Heart left ventricle (tissue), 16 donors: Measurements from ENCODE around the gene SPECC1L. TPM values are rescaled to one million over a fixed set of nuclear protein-coding genes. Genes with fewer than 3 reads are reported as not detected.

Source experiments
- ATAC-seq, 4 donors: fragments of 200-7000 bp; cut with Tn5 transposase; one replicate each; pipeline ENCODE4 v1.9.1; 2020 to 2022; ENCODE audit warnings: moderate library complexity in 4 of 4, mild to moderate bottlenecking in 3 of 4, moderate number of reproducible peaks in 1 of 4
- DNase-seq, 5 donors: peaks; one replicate each; pipeline ENCODE4 v3.0.0-alpha.2; 2020
- H3K27ac ChIP-seq, 12 donors: fragments of 200-600 bp; sonication (generic) in 4 of 12; one replicate each; pipeline versions ENCODE4 v1.5.0 to v1.8.0; 2016 to 2022; ENCODE audit warnings: mild to moderate bottlenecking in 2 of 12
- H3K27me3 ChIP-seq, 9 donors: fragments of 200-600 bp; sonication (generic) in 2 of 9; one replicate each; pipeline versions ENCODE4 v1.5.1 to v1.8.0; 2016 to 2022; ENCODE audit warnings: mild to moderate bottlenecking in 3 of 9
- H3K36me3 ChIP-seq, 9 donors: fragments of 200-600 bp; sonication (generic) in 2 of 9; one replicate each; pipeline versions ENCODE4 v1.5.0 to v1.8.0; 2018 to 2022; ENCODE audit warnings: mild to moderate bottlenecking in 2 of 9
- H3K4me1 ChIP-seq, 12 donors: fragments of 200-600 bp; sonication (generic) in 4 of 12; one replicate each; pipeline versions ENCODE4 v1.5.0 to v1.8.0; 2016 to 2022; ENCODE audit warnings: mild to moderate bottlenecking in 3 of 12
- H3K4me3 ChIP-seq, 12 donors: fragments of 200-600 bp; sonication (generic) in 4 of 12; one replicate each; pipeline versions ENCODE4 v1.5.0 to v1.8.0; 2017 to 2022; ENCODE audit warnings: mild to moderate bottlenecking in 9 of 12, moderate library complexity in 4 of 12
- H3K9me3 ChIP-seq, 12 donors: fragments of 200-600 bp; sonication (generic) in 4 of 12; one replicate each; pipeline versions ENCODE4 v1.5.0 to v1.8.0; 2016 to 2022; ENCODE audit warnings: mild to moderate bottlenecking in 1 of 12
- POLR2A ChIP-seq, 2 donors: fragments of 450-650 bp; IDR thresholded peaks; one replicate each; pipeline ENCODE4 v1.6.1; 2017; ENCODE audit warnings: antibody characterized with exemption in 2 of 2, mild to moderate bottlenecking in 2 of 2, moderate library complexity in 2 of 2
- WGBS, 4 donors: extraction: QIAGEN DNeasy Blood & Tissue Kit in 2 of 4; methylation state at CpG; one replicate each; pipeline versions ENCODE4 v1.1.5 to v1.1.7; 2013 to 2018; 5-methylcytosine and 5-hydroxymethylcytosine counted together
- intact Hi-C, 10 donors: fragments of 100-400 bp; cut with DNase I; formaldehyde crosslinking; loops; one replicate each; pipeline versions ENCODE4 v1.11.1 to v1.14.2; 2022
- polyA plus RNA-seq, 2 donors: library from polyadenylated mRNA; stranded (reverse); fragments of 200-250 nt; gene quantifications; one replicate each; pipeline ENCODE4 v1.2.3, GENCODE V29; 2013
- total RNA-seq, 9 donors: library from RNA; depleted of rRNA in 2 of 9; stranded (reverse); fragments of >200 nt in 2 of 9; fragmentation: NEBNext Ultra II Directional in 3 of 9; extraction: Animal tissue kit (Norgen Biotek cat#: 25700) in 3 of 9; gene quantifications; one replicate each; pipeline versions ENCODE4 v1.1.0 to v1.2.4, GENCODE V29; 2016 to 2023
- TF ChIP-seq, protein P1 (sequence below), 12 donors: fragments of 200-600 bp; sonication (generic) in 4 of 12; IDR thresholded peaks; one replicate each; pipeline versions ENCODE4 v1.5.0 to v1.8.0; 2018 to 2022; ENCODE audit warnings: antibody characterized with exemption in 12 of 12, mild to moderate bottlenecking in 5 of 12
- donor health status: ischemic (EF 13 %, LVEDD 7.1; RV severe dilation, severe dysfunction).
- donor health status: healthy with polysubstance abuse.
- donor health status: DM: no; HTN: yes; CAD: no.
- donor health status: DM: no; HTN: no; CAD: no.
- donor health status: ischemic (EF 25% LVEDD 6.9; RV normal size, moderate dysfunction).
- donor health status: ischemic (EF 25% LVEDD 5.7; RV mildly dilated, moderate dysfunction).
- donor health status: healthy.
- donor health status: DM: yes; HTN: yes; CAD: no.
- donor health status: ischemic (EF 35%, LVEDD 5.7; RV mildly dilated, moderate dysfunction).
- donor health status: nonischemic (EF 11% LVEDD 7.7; RV severe dilation, severe dysfunction).
- donor health status: DM: yes; HTN: yes; CAD: no.
- donor health status: PGD.
- donor health status: ischemic (EF 29% LVEDD 5.4; RV normal size, mild dysfunction).
- donor health status: nonischemic (EF 23%, LVEDD 6.1; RV moderate dilation, normal function).

The SPECC1L gene
- total and polyA plus RNA-seq, 11 donors, result 9.8 to 65.3 (median 38.9) TPM

DNA sequence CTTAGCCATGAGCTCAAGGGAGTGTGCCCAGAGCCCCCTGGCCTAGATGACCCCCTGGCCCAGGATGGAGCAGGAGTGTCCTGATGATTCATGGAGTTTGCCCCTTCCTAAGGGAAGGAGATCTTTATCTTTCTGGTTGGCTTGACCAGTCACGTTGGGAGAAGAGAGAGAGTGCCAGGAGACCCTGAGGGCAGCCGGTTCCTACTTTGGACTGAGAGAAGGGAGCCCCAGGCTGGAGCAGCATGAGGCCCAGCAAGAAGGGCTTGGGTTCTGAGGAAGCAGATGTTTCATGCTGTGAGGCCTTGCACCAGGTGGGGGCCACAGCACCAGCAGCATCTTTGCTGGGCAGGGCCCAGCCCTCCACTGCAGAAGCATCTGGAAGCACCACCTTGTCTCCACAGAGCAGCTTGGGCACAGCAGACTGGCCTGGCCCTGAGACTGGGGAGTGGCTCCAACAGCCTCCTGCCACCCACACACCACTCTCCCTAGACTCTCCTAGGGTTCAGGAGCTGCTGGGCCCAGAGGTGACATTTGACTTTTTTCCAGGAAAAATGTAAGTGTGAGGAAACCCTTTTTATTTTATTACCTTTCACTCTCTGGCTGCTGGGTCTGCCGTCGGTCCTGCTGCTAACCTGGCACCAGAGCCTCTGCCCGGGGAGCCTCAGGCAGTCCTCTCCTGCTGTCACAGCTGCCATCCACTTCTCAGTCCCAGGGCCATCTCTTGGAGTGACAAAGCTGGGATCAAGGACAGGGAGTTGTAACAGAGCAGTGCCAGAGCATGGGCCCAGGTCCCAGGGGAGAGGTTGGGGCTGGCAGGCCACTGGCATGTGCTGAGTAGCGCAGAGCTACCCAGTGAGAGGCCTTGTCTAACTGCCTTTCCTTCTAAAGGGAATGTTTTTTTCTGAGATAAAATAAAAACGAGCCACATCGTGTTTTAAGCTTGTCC, 171.0 kb downstream of the SPECC1L start:
- intact Hi-C loops, result no loop called here
- H3K9me3 ChIP-seq, result no peaks in the 10 kb centered on the region
- peak in 1 of 5 donors; percentile 49 for DNase-seq
- H3K27me3 ChIP-seq, result no peaks in the 10 kb centered on the region
- peaks cover 0 to 39% (median 7%) of the 10 kb centered on the region in 9 donors for H3K36me3 ChIP-seq
- H3K27ac ChIP-seq, result peak overlapping the region in 8 of 12 donors; percentile 3 to 59 (median 20)
- ATAC-seq, result peak; percentile 64 to 87 (median 81)
- H3K4me3 ChIP-seq, result no peak overlapping the region
- H3K4me1 ChIP-seq, result peaks cover 0 to 54% (median 16%) of the 10 kb centered on the region in 12 donors
- TF ChIP-seq, protein P1, sequence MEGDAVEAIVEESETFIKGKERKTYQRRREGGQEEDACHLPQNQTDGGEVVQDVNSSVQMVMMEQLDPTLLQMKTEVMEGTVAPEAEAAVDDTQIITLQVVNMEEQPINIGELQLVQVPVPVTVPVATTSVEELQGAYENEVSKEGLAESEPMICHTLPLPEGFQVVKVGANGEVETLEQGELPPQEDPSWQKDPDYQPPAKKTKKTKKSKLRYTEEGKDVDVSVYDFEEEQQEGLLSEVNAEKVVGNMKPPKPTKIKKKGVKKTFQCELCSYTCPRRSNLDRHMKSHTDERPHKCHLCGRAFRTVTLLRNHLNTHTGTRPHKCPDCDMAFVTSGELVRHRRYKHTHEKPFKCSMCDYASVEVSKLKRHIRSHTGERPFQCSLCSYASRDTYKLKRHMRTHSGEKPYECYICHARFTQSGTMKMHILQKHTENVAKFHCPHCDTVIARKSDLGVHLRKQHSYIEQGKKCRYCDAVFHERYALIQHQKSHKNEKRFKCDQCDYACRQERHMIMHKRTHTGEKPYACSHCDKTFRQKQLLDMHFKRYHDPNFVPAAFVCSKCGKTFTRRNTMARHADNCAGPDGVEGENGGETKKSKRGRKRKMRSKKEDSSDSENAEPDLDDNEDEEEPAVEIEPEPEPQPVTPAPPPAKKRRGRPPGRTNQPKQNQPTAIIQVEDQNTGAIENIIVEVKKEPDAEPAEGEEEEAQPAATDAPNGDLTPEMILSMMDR (IDR thresholded peaks at IDR 0.05), result no peak
- TF ChIP-seq POLR2A (IDR thresholded peaks at IDR 0.05), result no peak
- WGBS, 4 donors, result 62 to 82% (median 68%) methylated on average over 8 of the region's 8 CpGs

DNA sequence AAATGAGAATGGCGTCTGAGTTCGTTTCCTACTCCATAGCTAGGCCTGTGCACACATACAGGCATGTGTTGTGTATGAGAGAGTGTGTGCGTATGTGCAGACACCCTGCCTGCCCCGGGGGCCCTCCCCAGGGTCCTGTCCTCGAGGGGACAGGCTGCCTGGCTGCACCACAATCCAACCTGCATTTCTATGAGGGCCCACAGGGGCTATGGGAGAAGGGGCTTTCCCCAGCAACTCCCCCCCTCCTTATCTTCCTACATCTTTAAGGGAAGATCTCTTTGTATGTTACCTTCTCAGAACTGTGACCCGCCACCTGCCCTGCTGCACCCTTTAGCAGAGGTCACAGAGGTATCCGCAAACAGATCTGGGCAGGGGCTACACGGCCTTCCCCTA, 171.7 kb downstream of the SPECC1L start:
- intact Hi-C loops, result no loop called here
- no peak overlapping the region for H3K4me3 ChIP-seq

DNA sequence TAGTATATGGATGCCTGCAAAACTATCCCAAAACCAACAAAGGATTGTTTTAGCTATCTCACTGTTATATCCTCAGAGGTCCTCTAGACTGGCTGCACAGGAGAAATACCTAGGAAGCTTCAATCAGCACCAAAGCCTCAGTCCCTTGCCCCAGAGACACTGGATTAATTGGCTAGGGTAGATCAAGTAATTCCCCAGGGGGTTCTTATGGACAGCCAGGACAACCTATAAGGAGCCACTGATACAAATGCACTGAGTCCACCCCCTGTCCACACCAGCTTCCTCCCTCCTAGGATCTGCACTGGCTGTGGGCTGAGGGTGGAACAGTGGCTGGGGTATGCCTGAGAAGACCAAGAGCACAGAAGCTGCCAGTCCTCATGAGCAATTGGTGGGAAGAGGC, 173.0 kb downstream of the SPECC1L start:
- intact Hi-C loops, result no loop called here

More for the DNA sequence above, 171.7 kb downstream of the SPECC1L start:
- Histone ChIP-seq H3K36me3 (peaks cover 0 to 39% (median 7%) of the 10 kb centered on the region in 9 donors), H3K27ac (peak overlapping the region in 6 of 12 donors; percentile 4 to 59 (median 28)), H3K27me3 (no peaks in the 10 kb centered on the region), H3K4me1 (peaks cover 0 to 49% (median 16%) of the 10 kb centered on the region in 12 donors), H3K9me3 (no peaks in the 10 kb centered on the region)
- no peak for ATAC-seq
- no peak for DNase-seq
- TF ChIP-seq, protein P1 (IDR thresholded peaks at IDR 0.05), result no peak
- TF ChIP-seq POLR2A (IDR thresholded peaks at IDR 0.05), result no peak
- WGBS, 4 donors, result 81 to 86% (median 82%) methylated on average over 8 of the region's 8 CpGs

DNA sequence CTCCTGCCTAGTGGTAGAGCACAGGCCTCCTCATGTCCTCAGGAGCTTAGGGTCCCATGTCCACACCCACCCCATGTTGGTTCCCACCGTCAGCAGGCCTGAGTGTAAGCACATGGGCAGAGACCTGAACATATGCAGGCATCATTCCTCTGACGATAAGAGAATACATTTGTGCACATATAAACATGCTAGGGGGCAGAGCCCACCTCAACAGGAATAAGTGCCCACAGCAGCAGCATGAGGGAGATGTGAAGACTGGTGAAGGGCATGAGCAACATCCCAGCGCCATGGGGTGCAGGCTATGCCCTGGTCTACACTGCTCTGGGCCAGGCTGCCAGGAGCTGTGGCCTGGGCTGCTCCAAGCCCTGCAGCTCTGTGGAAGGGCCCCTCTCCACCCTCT, 173.6 kb downstream of the SPECC1L start:
- no peak overlapping the region for H3K4me3 ChIP-seq
- H3K4me1 ChIP-seq, result peaks cover 0 to 50% (median 16%) of the 10 kb centered on the region in 12 donors
- H3K27me3 ChIP-seq, result no peaks in the 10 kb centered on the region
- intact Hi-C loops, result no loop called here
- H3K9me3 ChIP-seq, result no peaks in the 10 kb centered on the region
- DNase-seq (no peak), ATAC-seq (no peak)
- peak overlapping the region in 1 of 12 donors; percentile 18 for H3K27ac ChIP-seq
- WGBS, 4 donors, result 67 to 95% (median 92%) methylated on average over 1 to 3 of the region's 3 CpGs
- peaks cover 0 to 32% (median 5%) of the 10 kb centered on the region in 9 donors for H3K36me3 ChIP-seq
- no peak for TF ChIP-seq POLR2A (IDR thresholded peaks at IDR 0.05)
- TF ChIP-seq, protein P1 (IDR thresholded peaks at IDR 0.05), result no peak

More for the DNA sequence above, 173.0 kb downstream of the SPECC1L start:
- Histone ChIP-seq H3K4me1 (peaks cover 0 to 44% (median 16%) of the 10 kb centered on the region in 12 donors), H3K4me3 (no peak overlapping the region), H3K27me3 (no peaks in the 10 kb centered on the region), H3K9me3 (no peaks in the 10 kb centered on the region), H3K27ac (peak overlapping the region in 1 of 12 donors; percentile 18), H3K36me3 (peaks cover 0 to 32% (median 5%) of the 10 kb centered on the region in 9 donors)
- TF ChIP-seq, protein P1 (IDR thresholded peaks at IDR 0.05), result no peak
- TF ChIP-seq POLR2A (IDR thresholded peaks at IDR 0.05), result no peak
- ATAC-seq (no peak), DNase-seq (no peak)
